G401.6 (cell line): Measurements from ENCODE around the gene CLCN6.
"Not testable (repeated sequence)": the region's sequence is repeated elsewhere in the genome, so short reads cannot be mapped to it uniquely, and the experiment has no call there.

Source experiments
- FAIRE-seq: peaks from 2 replicates; lab custom pipeline; 2012; peaks lifted over from hg19 to GRCh38; lab: Jason Lieb, UNC

CLCN6 gene

DNA sequence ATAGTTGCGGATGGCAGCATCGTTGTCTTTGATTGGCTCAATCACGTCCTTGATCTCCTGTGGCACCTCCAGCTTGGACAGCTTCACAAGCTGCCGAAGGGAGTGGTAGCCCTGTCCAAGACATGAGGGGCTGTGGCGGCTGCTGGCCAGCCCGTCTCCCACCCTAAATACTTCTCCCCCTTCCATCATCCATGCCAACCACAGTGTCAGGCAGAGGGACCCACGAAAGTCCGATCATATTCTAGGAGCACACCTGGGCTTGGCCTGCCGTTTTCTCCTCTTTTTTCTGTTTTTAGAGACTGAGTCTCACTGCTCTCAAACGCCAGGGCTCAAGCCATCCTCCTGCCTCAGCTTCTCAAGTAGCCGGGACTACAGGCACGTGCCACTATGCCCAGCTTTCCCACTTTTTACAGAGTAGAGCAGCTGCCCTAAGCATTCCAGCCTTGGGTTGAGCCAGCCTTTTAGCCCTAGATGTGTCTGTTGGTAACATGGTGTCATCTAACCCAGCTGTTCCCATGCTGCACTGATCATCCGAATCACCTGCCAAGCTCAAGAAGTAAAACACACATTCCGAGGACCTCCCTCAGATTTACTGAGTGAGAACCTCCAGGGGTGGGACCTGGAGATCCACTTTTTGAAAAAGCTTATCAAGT lies 10.6 kb upstream of the CLCN6 start:
- FAIRE-seq, result no peak

DNA sequence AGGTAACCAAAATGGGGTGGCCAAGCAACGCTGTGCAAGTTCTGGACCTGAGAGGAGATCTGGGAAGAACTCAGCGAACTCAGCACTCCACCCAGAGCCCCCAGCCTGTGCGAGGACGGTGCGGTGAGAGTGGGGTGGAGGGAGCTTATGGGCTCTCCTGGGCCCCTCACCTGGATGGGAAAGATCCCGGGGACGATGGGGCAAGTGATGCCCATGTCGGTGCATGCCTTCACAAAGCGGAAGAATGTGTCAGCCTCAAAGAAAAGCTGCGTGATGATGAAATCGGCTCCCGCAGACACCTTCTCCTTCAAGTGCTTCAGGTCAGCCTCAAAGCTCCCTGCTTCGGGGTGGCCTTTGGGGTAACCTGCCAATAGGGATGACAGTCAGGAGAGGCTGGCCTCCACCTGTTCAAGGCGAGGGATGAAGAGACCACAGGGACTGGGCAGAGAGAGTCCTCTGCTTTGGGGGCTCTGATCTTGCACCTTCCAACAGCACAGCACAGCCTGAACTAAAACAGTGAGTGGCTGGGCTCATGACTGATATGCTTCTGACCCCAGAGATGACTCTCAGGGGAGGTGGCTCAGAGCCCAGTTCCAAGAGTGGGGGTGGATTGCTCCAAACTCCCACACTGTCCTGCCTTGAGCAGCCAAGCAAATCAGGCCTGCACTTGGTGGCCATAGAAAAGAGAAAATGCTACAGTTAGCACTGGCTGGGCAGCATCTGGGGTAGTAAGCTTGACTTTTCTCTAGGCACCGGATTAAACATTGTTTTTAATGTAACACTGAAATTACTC lies 9.8 kb upstream of the CLCN6 start:
- no peak for FAIRE-seq

DNA sequence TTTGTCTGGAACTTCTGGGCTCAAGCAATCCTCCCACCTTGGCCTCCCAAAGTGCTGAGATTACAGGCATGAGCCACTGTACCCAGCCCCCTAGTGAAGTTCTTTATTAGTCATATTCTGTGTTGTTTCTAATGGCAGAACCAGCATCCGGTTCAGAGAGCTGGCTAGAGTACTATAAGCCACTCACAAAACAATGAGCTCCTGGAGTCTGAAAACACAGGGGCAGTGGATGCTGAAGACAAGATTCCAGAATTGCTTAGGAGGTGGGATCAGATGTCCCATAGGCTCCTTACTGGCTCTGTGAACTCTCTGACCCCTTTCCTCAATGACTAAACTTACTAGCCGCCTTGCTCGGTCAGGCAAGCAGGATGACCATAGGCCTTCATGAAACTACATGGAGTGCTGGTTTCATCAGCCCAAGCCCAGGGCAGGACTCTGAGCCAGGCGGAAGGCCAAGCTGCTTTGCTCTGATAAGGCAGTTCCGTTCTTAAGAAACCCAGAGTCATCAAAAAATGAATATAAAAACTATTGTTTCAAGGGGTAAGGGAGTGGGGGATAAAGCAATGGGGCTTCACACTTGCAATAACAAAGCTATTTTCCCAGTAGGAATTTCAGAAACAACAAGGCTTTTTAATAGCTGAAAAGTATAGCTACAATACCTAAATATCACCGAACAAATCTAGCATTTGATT lies 8.3 kb upstream of the CLCN6 start:
- no peak for FAIRE-seq

DNA sequence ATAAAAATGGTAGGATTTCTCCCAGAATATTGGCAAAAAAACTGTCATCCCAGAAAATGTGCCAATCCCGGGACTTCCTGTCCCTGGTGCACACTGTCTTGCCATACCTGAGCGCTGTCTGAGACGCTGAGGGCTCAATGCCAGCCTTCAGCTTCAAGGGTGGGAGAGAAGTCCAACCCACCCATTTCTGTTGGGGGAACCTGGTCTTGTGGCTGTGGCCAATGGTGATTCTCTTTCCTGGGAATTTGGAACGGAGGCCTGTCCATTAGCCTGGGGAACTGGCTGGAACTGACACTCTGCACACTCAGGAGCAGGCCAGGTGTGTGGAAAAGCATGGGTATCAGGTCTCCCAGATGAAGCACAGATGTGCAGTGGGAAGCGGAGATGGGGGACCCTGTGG lies 6.9 kb upstream of the CLCN6 start:
- FAIRE-seq, result no peak

DNA sequence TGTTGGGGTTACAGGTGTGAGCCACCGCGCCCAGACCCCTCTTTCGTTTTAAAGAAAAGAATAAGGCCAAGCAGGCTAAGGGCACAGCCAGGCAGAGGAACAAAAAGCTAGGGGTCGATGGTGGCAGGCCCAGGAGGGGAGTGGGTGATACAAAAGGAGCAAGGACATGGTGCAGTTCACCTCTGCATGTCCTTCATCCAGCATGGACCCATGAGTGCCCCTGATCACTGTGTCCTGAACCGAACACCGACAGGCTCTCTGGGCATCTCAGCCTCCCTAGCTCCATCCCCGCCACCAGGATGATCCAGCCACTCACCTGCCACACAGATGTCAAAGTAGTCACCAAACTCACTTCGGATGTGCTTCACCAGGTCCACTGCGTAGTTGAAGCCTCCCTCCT lies 6.1 kb upstream of the CLCN6 start:
- FAIRE-seq, result no peak

DNA sequence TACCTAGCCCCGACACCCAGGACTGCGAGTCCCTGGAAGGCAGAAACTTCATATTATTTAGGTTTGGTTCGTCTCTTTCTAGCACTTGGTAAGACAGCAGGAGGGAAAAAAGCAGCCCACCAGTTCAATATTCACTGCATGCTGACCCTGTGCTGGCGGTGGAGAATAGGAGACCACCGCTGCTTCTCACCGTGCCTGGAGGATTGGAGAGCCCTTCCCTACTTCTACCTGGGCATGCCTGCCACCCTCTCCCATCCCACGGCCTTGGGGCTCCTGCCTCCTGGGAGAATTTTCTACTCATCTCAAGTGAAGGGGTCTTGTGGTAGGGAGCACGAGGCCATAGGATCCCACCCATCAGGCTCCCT lies 5.6 kb upstream of the CLCN6 start:
- no peak for FAIRE-seq

DNA sequence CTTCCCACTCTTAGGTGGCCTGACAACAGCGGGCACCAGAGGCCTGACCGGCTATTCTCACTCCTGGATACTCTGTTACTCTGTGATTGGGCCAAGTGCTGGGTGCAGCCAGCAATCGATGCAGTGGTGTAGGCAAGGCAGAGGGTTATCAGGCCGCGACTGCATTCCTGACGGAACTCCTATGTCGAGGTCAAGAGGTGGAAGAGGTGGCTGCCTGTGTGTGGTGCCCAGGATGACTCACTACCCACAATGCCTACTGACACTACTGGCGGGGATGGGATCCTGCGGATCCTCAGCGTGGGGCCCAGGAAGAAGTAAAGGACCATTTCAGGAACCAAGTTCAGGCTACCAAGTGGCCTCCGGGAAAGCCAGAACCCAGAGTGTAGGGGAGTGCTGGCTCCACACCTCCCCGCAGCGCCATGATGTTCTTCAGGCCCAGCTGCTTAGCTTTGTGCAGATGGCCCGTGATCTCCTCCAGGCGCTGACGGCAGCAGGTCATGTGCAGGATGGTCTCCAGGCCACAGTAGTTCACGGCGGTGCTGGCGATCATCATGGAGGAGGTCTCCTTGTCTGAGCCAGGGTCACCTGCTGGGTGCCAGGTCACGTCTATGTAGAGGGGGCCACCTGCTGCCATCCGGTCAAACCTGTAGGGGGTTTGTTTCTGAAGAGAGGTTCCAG lies 5.1 kb upstream of the CLCN6 start:
- no peak for FAIRE-seq

DNA sequence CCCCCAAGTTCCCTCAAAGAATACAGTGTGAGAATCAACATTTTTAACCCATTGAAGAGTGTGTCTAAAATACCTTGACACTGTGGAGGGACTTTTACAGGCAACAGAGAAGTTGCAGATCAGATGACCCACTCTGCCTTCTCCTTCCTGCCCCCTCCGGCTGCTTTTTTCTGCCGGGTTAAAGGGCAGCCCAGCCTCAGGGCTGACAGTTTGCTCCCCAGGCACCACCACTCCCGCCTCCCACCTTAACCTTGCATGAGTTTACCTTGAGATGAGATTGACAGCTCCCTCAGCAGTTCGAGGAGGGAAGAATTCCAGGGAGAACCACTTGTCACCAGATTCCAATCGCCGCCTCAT lies 3.4 kb upstream of the CLCN6 start:
- no peak for FAIRE-seq

DNA sequence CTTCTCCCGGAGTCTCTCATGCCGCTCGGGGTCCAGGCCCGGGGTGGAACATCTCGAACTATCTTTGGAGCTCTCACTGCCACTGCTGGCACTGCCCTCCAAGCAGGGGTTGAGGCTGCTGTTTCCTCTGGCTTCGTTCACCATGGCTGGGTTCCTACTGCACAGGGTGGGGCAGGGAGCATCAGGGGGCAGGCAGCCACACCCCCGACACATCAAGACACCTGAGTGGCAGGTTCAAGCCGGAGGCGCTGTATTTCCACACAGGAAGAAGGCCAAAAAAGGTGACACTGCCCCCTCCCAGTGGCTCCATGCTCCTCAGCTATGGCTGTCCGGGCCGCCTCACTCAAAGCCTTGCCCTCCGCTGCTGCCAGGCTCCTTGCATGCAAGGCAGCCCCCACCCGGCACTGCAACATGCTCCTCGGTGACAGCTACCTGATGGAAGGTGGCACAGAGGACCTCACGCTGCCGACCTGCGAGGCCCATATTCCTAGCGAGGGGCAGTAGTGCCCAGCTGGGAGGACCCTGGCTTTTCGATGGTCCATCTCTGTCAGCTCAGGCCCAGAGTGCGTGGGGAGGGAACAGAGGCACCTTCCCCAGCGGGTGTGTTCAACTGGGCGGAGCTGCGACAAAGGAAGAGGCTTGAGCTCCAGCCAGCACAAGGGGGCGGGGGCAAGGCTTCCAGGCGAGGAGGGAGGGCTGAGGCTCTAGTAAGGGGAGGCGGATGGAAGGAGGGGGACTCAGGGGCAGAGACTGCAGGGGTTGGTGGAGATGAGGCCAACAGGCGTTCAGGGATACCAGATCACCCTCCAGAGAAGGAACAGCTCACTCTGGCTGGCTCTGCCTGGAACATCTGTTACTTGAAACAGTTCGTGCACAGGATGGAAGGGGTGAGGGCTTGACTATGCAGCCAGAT lies 2.8 kb upstream of the CLCN6 start:
- FAIRE-seq, result peak; percentile 92

DNA sequence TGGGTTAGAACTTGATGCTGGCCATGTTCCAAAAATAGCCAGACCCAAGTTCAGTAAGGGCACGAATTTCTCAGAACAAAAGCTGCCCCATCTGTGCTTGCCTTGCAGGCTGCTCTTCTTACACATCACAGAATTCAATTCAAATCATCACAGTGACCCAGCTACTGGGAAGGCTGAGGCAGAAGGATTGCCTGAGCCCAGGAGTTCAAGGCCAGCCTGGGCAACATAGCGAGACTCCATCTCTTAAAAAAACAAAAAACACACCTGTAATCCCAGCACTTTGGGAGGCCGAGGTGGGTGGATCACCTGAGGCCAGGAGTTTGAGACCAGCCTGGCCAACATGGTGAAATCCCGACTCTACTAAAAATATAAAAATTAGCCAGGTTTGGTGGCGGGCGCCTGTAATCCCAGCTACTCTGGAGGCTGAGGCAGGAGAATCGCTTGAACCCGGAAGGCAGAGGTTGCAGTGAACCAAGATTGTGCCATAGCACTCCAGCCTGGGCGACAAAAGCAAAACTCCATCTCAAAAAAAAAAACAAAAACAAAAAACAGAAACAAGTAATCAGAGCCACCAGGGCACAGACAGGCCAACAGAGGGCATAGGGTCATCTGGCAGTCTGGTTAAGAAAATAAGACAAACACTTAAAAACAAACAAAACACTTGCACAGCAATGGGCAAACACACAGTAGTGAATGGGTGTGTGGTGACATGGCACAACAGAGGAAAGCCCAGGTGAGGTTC lies 1.9 kb upstream of the CLCN6 start:
- FAIRE-seq, result not testable (repeated sequence)

DNA sequence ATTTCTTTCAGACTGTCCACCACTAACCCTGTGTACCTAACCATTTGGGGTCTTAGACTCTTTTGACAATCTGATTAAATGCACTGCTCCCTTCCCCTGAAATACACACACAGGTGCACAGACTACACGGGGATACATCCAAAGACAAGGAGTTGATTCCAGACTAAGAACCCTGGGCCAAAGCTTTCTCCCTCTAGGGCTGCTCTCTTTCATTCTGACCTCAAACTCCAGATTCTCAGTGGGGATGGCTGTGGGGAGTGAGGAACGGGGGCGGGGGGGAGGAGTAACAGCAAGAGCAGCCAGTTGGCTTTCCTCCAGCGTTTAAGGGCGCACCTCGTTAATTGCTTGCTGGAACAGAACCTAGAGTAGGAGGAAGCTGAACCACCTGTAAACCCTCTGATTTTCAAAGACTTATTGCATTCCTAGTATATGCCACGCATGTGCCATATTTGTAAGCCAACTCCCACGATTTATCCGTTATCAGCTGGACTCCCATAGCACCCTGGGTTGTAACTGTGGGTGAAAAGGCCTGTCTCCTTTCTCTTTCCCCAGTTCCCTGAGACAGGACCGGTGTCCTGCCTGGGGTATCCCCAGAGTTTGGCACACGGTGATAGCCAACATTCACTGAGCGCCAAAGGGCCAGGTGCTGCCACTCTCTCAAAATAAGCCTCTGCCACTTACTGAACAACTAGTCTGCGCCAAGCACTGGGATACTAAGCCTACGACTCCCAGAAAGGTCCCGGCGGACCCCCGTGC lies 1.1 kb upstream of the CLCN6 start:
- FAIRE-seq, result no peak

DNA sequence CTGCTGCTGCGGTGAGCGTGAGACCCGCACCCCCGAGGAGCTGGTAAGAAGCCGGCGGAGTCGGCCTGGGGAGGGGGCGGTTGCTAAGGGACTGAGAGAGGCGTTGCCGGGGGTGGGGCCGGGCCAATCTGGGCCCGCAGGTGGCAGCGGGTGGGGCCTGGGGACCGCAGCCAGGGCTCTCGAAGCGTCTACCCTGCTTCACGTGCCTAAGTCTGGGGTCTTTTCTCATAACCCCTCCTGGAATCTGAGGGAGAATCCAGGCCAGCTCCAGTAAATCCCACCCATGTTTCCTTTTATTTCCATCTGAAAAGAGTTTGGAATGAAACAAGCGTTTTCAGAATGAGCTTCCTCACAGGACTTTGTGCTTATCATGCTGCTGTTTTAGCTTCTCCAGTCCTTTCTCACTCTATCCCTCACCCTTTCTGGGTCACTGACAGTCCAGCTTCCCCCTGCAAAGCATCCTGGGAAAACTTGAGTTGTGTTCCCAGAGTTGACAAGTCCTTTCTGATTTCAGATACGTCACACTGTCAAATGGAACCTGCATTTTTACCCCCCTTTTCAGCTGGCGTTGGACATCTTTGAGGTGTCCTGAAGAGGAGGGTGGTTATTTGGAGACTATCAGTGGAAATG lies 431 bp downstream of the CLCN6 start:
- FAIRE-seq, result no peak

DNA sequence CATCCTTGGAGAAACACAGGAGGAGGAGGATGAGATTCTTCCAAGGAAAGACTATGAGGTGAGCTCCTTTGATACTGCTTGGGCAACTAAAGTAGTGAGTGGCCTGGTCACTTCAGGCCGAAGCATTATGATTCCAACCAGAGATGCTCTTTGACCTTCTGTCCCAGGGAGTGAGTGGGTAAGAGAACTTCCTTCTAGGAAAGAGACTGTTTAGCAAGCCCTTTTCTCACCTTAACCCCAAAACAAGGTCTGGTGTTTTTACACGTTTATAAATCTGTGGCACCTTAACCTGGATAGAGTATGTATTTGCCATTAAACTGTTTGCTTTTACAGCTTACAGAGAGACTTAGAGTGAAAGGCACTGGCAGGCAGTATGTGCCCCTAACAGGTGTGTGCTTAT lies 1.1 kb downstream of the CLCN6 start:
- FAIRE-seq, result no peak

DNA sequence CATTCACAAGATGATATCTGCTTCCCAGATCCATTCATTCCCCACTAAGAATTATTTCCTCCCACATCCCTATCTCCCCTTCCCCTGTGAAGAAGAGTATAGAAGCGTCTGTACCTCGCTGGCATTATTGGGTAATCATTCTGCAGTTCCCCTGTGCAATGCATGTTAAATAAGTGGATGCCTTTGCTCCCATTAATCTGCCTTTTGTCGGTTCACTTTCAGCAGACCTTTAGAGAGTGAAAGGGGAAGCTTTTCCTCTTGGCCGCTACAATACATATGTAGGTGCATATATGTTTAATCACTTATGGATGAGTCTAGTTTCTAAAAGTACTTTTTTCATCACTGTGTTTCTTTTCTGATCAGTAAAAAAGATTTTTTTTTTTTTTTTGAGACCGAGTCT lies 7.0 kb downstream of the CLCN6 start:
- no peak for FAIRE-seq

DNA sequence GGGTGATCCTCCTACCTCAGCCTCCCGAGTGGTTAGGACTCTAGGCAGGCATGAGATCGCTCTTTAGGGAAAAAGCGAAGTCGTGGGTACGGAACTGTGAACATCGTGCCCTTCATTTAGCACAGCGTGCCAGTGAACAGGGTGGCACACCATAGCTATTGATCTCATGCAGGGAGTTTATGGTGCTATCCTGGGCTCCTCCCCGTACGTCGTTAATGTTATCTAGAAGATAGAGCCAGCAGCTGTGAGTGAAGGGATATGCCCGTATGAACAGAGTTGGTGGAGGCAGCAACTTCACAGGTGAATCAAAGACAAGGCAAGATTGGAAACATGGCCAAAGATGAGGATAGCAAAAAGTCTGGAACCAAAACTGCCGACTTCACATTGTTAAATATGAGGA lies 11.2 kb downstream of the CLCN6 start:
- FAIRE-seq, result no peak

DNA sequence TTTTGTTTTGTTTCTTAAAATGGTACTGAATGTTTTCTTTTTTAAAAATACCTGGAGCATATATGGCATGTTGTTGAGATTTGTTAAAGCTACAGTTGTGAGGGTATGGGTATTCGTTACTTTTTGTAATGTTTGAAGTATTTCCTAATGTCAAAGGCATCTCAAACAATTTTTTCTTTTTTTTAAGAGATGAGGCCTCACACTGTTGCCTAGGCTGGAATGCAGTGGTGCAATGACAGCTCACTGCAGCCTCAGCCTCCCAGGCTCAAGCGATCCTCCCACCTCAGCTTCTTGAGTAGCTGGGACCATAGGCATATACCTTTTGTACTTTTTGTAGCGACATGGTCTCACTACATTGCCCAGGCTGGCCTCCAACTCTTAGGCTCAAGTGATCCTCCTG lies 16.1 kb downstream of the CLCN6 start:
- no peak for FAIRE-seq

DNA sequence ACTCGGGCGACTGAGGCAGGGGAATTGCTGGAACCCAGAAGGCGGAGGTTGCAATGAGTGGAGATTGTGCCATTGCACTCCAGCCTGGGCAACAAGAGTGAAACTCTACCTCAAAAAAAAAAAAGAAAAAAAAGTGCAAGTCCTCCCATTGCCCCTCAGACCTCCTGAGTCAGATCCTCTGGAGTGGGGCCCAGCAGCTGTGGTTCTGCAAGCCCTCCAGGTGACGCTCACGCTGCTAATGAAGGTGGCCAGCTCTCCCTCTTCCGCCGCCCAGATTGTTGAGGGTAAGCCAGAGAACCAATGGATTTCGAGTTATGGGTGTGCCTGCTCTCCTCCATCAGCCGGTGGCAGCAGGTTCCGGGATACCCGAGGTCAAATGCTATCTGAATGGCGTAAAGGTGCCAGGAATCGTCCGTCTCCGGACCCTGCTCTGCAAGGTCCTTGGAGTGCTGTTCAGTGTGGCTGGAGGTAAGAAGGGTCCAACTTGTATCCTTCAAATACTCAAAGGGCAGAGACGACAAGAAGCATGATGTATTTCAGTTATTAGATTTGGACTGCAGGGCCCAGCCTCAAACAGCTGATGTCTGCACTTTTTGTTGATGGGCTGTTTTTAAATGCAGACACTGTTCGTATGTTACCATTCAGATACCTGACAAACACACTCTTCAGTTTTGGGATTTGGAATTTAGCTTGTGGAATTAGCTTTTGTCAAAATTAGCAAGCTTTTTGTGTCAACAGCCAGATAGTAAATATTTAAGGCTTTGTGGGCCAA lies 17.6 kb downstream of the CLCN6 start:
- no peak for FAIRE-seq

DNA sequence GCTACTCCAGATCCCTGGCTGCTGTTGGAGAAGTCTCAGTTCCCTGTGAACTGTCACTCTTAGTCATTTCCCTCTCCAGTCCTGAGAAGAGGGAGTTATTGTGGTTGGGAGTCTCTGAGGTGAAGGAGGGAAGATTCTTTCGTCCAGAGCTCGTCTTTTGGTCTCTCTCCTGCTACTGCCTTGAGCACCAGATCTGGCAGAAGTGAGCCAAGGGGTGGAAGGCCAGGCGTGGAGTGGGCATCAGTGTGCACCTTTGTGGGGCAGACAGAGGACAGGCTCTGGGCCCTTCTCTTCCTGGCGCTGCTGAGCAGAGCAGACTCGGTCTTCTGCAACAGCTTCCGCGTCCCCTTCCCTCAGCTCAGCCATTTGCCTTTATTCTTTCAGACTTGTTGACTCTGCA lies 19.1 kb downstream of the CLCN6 start:
- no peak for FAIRE-seq

DNA sequence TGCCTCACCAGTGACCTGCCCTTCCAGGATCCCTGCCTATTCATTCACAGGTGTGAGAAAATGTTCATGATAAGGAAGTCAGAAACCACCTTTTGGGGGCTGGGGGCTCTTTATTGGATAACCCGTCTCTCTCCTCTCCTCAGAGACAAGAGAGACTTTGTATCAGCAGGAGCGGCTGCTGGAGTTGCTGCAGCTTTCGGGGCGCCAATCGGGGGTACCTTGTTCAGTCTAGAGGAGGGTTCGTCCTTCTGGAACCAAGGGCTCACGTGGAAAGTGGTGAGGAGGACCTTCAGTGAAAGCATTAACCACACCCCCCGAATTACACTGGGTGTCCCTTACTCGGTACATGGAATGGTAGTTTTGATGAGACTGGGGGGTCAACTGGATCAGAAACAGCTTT lies 21.0 kb downstream of the CLCN6 start:
- no peak for FAIRE-seq
